OCI-LY7 (cell line): Measurements from ENCODE around the gene NCAM1.

Source experiments
- CTCF ChIP-seq: fragments of 200-600 bp; sonication (generic); conservative IDR thresholded peaks from 2 replicates; pipeline ENCODE4 v1.5.1; 2014; ENCODE audit warnings: mild to moderate bottlenecking, antibody characterized with exemption, low read length, moderate library complexity, mixed read lengths
- EZH2phosphoT487 ChIP-seq: fragments of 200-600 bp; sonication (generic); IDR thresholded peaks from 2 replicates; pipeline ENCODE4 v1.6.1; 2018; ENCODE audit warnings: low read depth, borderline replicate concordance, mild to moderate bottlenecking, mixed run types, antibody characterized with exemption, low read length, moderate library complexity, mixed read lengths

- TF ChIP-seq CTCF (no peak), EZH2phosphoT487 (no peak)
These were observed 315.2 kb downstream of the NCAM1 start for GRCh38 chr11:113276466-113276865.
